ENCODE results near the gene APBB1. TPM values are rescaled to one million over a fixed set of nuclear protein-coding genes. Genes with fewer than 3 reads are reported as not detected.
A peak's percentile ranks its signal among the peaks of the same experiment; 100 is the strongest.

The APBB1 gene
- total RNA-seq, 2 donors from 2014 or later, result 79.8 to 80.9 TPM

DNA sequence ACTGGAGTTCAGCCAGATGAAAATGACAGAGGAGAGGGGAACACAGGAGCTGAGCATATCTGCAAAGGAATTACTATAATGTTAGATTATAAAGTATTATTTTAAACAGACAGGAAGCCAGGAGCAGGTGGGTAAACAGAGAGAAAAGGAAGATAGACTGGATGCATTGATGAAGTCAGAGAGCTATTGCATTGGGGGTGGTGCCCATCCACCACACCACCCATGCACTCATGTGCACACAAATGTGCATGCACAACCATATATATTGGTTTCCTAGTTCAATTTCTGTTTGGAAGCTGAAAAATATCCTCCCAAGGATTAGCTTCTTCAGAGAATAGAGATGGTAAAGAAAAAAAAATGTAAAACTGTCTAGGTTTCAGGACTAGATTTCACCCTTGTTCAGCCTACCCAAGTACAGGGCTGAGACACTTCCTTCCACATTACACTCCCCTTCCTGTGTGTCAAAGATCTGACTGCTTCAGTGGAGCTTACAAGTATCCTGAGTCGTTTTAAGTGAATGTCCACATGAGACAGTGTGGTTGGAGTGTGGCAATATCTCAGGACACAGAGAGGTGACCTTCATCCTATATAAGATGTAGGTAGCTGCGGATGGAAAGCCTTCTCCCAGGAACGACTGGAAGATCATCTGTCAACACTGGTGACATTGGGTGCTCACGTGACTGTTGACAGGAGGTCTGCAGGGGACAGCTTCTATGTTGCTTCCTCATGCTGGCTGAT is 40.8 kb downstream of the APBB1 start:
- H3K27me3 ChIP-seq, result no peaks in the 10 kb centered on the region
- TF ChIP-seq, protein P1, sequence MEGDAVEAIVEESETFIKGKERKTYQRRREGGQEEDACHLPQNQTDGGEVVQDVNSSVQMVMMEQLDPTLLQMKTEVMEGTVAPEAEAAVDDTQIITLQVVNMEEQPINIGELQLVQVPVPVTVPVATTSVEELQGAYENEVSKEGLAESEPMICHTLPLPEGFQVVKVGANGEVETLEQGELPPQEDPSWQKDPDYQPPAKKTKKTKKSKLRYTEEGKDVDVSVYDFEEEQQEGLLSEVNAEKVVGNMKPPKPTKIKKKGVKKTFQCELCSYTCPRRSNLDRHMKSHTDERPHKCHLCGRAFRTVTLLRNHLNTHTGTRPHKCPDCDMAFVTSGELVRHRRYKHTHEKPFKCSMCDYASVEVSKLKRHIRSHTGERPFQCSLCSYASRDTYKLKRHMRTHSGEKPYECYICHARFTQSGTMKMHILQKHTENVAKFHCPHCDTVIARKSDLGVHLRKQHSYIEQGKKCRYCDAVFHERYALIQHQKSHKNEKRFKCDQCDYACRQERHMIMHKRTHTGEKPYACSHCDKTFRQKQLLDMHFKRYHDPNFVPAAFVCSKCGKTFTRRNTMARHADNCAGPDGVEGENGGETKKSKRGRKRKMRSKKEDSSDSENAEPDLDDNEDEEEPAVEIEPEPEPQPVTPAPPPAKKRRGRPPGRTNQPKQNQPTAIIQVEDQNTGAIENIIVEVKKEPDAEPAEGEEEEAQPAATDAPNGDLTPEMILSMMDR (IDR thresholded peaks at IDR 0.05), result no peak
- DNase-seq (ENCODE audit: low spot score), result no peak
- H3K27ac ChIP-seq, result peak overlapping the region in 1 of 2 donors; percentile 25
- no peaks in the 10 kb centered on the region for H3K4me1 ChIP-seq
- H3K36me3 ChIP-seq, result no peaks in the 10 kb centered on the region
- no peaks in the 10 kb centered on the region for H3K9me3 ChIP-seq
- H3K4me3 ChIP-seq, result no peak overlapping the region

DNA sequence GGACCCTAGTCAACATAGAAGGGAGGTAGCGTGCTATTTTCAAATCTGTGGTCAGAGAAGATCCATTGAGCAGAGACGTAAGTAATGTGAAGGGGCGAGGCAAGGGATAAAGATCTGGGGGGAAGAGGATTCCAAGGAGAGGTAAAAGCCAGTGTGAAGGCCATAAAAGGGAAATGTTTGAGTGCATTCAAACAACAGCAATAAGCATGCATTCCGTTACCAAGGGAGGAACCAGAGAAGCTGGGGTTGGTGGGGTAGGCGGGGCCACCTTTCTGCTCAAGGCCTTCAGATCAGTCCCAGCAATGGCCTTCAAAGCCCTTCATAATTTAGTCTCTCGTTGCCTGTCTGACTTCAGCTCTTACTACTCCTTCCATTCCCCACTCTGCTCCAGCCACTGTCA is 47.1 kb downstream of the APBB1 start:
- no peaks in the 10 kb centered on the region for H3K4me1 ChIP-seq
- DNase-seq (ENCODE audit: low spot score), result no peak
- TF ChIP-seq, protein P1 (IDR thresholded peaks at IDR 0.05), result no peak
- no peaks in the 10 kb centered on the region for H3K36me3 ChIP-seq
- no peak overlapping the region for H3K27ac ChIP-seq
- H3K4me3 ChIP-seq, result no peak overlapping the region
- H3K9me3 ChIP-seq, result no peaks in the 10 kb centered on the region
- H3K27me3 ChIP-seq, result no peaks in the 10 kb centered on the region

DNA sequence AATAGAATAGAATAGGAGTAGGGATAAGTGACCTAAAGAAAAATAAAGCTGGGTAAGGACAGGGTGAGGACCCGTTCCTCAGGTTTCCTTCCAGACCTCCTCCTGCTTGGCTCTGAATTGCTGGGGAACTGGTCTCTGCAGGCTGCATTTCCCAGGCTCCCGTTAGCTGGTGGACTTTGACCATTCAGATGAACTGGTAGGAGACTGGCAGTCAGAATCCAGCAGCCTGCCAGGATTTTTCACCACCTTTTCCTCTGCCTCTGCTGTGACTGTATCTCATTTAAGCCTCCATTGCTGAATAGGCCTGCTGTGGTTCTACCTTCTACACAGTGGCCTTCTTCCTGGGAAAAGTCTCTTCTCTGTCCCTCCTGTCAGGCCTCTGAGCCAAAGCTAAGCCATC is 53.2 kb downstream of the APBB1 start:
- Histone ChIP-seq H3K27me3 (no peaks in the 10 kb centered on the region), H3K9me3 (no peaks in the 10 kb centered on the region), H3K4me3 (no peak overlapping the region), H3K4me1 (peaks cover 0 to 14% of the 10 kb centered on the region in 2 donors), H3K36me3 (no peaks in the 10 kb centered on the region), H3K27ac (no peak overlapping the region)
- no peak for DNase-seq (ENCODE audit: low spot score)
- TF ChIP-seq, protein P1 (IDR thresholded peaks at IDR 0.05), result no peak

DNA sequence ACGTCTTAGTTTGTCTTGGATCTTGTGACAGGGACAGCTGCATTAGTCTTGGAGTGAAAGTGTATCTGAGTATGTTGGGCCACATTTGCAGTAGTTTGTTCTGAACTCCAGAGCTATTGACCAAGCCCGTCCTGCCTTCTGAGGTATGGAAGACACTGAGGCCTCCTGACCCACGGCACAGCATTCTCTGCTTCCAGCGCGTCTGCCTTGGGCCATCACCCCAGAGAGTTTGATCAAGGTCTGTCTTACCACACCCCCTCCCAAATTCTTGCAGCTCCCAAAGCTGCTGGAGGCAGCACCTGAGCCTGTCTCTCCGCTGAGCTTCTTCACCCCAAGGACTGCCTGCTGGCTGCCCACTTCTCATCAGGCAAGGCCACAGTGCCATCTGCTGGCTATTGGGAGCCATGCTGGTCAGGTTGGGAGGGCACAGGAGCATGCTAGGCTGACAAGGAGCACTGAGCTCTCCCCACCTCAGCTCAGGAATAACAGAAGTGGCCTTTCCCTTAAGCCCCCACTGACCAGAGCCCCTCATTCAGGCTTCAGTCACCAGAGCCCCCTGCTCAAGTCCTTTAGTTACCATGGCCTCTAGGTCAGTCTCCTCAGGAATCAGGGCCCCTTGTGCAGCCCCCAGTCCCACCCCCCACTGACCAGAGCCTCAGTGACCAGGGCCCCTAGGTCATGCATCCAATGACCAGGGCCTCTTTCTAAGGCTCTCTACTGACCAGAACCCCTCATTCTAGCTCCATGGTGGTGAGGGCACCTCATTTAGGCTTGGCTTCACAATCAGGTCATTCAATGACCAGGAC is 55.8 kb downstream of the APBB1 start:
- H3K4me1 ChIP-seq, result peaks cover 0 to 14% of the 10 kb centered on the region in 2 donors
- TF ChIP-seq, protein P1 (IDR thresholded peaks at IDR 0.05), result peak; percentile 62 to 91
- no peaks in the 10 kb centered on the region for H3K9me3 ChIP-seq
- peak; percentile 85 for DNase-seq (ENCODE audit: low spot score)
- peak overlapping the region; percentile 59 to 87 for H3K27ac ChIP-seq
- no peak overlapping the region for H3K4me3 ChIP-seq
- H3K27me3 ChIP-seq, result no peaks in the 10 kb centered on the region
- no peaks in the 10 kb centered on the region for H3K36me3 ChIP-seq

DNA sequence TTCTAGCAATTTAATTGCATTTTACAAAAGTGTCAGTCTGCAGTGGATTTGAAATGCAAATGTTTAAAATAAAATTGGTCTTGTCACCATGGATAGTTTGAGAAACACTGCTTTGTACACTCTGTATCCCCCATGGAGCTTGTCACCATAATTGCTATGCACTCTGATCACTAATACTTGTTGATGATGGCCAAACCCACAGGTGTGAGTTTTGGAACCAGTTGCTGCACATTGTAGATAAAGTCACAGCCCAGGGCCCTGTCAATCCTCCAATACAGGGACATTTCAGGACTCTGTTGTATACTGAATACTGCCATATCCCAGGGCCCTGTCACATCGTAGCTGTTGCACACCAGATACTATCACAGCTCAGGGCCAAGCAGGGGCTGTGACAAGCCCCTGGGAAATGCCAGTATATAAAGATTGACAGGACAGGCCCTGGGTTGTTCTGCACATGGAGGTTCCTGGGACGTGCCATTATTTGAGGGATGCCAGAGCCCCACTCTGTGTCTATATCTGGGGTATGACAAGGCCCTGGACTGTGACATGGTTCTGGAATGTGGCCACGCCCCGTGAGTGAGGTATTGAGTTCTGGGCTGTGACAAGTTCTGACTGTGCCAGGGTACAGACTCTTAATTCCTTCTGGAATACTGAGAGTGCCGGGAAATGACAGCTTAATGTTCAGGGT is 56.6 kb downstream of the APBB1 start:
- TF ChIP-seq, protein P1 (IDR thresholded peaks at IDR 0.05), result no peak
- Histone ChIP-seq H3K4me3 (no peak overlapping the region), H3K27ac (peak overlapping the region; percentile 59 to 87), H3K27me3 (no peaks in the 10 kb centered on the region), H3K4me1 (peaks cover 0 to 14% of the 10 kb centered on the region in 2 donors), H3K9me3 (no peaks in the 10 kb centered on the region), H3K36me3 (no peaks in the 10 kb centered on the region)
- peak; percentile 77 for DNase-seq (ENCODE audit: low spot score)

Data from right atrium auricular region (tissue), 2 donors.